Thyroid gland (tissue), 4 donors: ENCODE measurements around the gene PIP5KL1. TPM values are rescaled to one million over a fixed set of nuclear protein-coding genes. Genes with fewer than 3 reads are reported as not detected.
A peak's percentile ranks its signal among the peaks of the same experiment; 100 is the strongest.

Experiments used
- DNase-seq, 2 donors: peaks; one replicate each; pipeline ENCODE4 v3.0.0-alpha.2; 2019
- H3K27ac ChIP-seq, 3 donors: fragments of 200-600 bp; sonication (generic); 1 replicate in 2 of 3; 2 replicates in 1 of 3; pipeline ENCODE4 v1.5.1; 2016 to 2019; ENCODE audit warnings: mild to moderate bottlenecking in 1 of 3, moderate library complexity in 1 of 3
- H3K27me3 ChIP-seq: fragments of 200-600 bp; sonication (generic); one replicate; pipeline ENCODE4 v1.5.1; 2019
- H3K36me3 ChIP-seq, 2 donors: fragments of 200-600 bp; sonication (generic); one replicate each; pipeline ENCODE4 v1.5.1; 2016 to 2019
- H3K4me1 ChIP-seq, 2 donors: fragments of 200-600 bp; sonication (generic); one replicate each; pipeline ENCODE4 v1.5.1; 2017 to 2019
- H3K4me3 ChIP-seq, 3 donors: fragments of 200-600 bp; sonication (generic); replicated peaks in 1 of 3; 1 replicate in 2 of 3; 2 replicates in 1 of 3; pipeline ENCODE4 v1.5.1; 2016; ENCODE audit warnings: mild to moderate bottlenecking in 1 of 3
- H3K9me3 ChIP-seq: fragments of 200-600 bp; sonication (generic); one replicate; pipeline ENCODE4 v1.5.1; 2017
- POLR2A ChIP-seq, 2 donors: fragments of 450-650 bp; IDR thresholded peaks; one replicate each; pipeline ENCODE4 v1.6.1; 2017; ENCODE audit warnings: antibody characterized with exemption in 2 of 2, mild to moderate bottlenecking in 2 of 2, moderate library complexity in 1 of 2
- WGBS, 2 donors: methylation state at CpG; one replicate each; pipeline ENCODE4 v1.1.5; 2017; 5-methylcytosine and 5-hydroxymethylcytosine counted together
- intact Hi-C: fragments of 100-400 bp; cut with DNase I; formaldehyde crosslinking; loops from one replicate; pipeline ENCODE4 v1.15.1; 2023
- total RNA-seq, 4 donors: library from RNA; depleted of rRNA; stranded (reverse); fragments of >200 nt; gene quantifications; one replicate each; pipeline ENCODE4 v1.2.3, GENCODE V29; 2016
- TF ChIP-seq, protein P1 (sequence below), 6 experiments: fragments of 200-600 bp in 3 of 6; fragments of 450-650 bp in 3 of 6; sonication (generic) in 3 of 6; IDR thresholded peaks; one replicate each; pipeline ENCODE4 v1.5.1; 2016 to 2019; ENCODE audit warnings: antibody characterized with exemption in 6 of 6, mild to moderate bottlenecking in 2 of 6, inconsistent platforms in 1 of 6, moderate library complexity in 1 of 6

The PIP5KL1 gene
- total RNA-seq, 4 donors from 2014 or later = 1.0 to 5.2 (median 1.6) TPM; not detected in 1

- Histone ChIP-seq H3K27ac (no peak overlapping the region), H3K36me3 (peaks cover 0 to 3% of the 10 kb centered on the region in 2 donors), H3K9me3 (no peaks in the 10 kb centered on the region), H3K4me3 (no peak overlapping the region), H3K4me1 (peaks cover 40 to 64% of the 10 kb centered on the region in 2 donors), H3K27me3 (no peaks in the 10 kb centered on the region)
- no peak for DNase-seq
- TF ChIP-seq, protein P1, sequence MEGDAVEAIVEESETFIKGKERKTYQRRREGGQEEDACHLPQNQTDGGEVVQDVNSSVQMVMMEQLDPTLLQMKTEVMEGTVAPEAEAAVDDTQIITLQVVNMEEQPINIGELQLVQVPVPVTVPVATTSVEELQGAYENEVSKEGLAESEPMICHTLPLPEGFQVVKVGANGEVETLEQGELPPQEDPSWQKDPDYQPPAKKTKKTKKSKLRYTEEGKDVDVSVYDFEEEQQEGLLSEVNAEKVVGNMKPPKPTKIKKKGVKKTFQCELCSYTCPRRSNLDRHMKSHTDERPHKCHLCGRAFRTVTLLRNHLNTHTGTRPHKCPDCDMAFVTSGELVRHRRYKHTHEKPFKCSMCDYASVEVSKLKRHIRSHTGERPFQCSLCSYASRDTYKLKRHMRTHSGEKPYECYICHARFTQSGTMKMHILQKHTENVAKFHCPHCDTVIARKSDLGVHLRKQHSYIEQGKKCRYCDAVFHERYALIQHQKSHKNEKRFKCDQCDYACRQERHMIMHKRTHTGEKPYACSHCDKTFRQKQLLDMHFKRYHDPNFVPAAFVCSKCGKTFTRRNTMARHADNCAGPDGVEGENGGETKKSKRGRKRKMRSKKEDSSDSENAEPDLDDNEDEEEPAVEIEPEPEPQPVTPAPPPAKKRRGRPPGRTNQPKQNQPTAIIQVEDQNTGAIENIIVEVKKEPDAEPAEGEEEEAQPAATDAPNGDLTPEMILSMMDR (IDR thresholded peaks at IDR 0.05) = no peak
- TF ChIP-seq POLR2A (IDR thresholded peaks at IDR 0.05) = no peak
- 93 to 95% methylated on average over 10 of the region's 10 CpGs for WGBS, 2 donors
- intact Hi-C loops = no loop called here
Measured at GRCh38 chr9:127908660-127908926, 22.0 kb downstream of the PIP5KL1 start.

DNA sequence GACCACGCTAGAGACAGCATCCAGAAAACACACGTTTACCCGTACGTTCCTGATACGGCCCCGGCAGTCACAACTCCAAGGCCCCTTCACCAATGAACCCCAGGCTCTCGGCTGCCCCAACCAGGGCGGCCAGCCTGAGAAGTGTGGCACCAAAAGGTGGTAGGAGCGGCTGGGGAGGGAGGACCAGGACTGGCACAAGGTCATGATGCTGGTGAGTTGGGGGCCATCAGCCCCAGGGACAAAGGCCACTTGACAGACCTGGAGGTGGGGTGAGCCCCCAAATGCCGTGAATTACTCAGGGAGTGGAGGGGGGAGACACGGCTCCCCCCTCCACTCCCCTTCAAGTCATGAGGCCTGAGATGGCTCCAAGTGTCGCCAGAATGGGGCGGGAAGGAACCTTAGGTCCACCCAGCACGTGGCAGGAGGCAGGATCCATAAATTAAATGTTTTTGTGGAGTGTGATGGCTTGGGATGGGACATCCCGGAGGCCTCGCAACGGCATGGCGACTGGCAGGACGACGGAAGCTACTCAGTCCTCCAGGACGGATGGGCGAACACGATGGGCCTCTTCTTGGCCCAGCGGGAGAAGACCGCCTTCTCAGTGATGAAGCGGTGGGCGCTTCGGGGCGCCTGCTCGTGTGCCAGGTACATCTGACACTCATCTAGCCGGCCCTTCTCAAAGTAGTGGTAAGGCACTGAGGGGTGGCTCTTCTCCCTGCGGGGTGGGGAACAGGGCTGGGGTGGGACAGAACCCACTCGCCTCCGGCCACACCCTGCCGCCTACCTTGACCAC lies 22.5 kb downstream of the PIP5KL1 start:
- no peak for TF ChIP-seq POLR2A (IDR thresholded peaks at IDR 0.05)
- TF ChIP-seq, protein P1 (IDR thresholded peaks at IDR 0.05) = no peak
- intact Hi-C loops = no loop called here
- DNase-seq = no peak
- WGBS, 2 donors = 86 to 88% methylated on average over 27 to 32 of the region's 35 CpGs
- no peaks in the 10 kb centered on the region for H3K9me3 ChIP-seq
- peaks cover 0 to 3% of the 10 kb centered on the region in 2 donors for H3K36me3 ChIP-seq
- no peaks in the 10 kb centered on the region for H3K27me3 ChIP-seq
- H3K4me3 ChIP-seq = no peak overlapping the region
- peaks cover 45 to 69% of the 10 kb centered on the region in 2 donors for H3K4me1 ChIP-seq
- no peak overlapping the region for H3K27ac ChIP-seq

DNA sequence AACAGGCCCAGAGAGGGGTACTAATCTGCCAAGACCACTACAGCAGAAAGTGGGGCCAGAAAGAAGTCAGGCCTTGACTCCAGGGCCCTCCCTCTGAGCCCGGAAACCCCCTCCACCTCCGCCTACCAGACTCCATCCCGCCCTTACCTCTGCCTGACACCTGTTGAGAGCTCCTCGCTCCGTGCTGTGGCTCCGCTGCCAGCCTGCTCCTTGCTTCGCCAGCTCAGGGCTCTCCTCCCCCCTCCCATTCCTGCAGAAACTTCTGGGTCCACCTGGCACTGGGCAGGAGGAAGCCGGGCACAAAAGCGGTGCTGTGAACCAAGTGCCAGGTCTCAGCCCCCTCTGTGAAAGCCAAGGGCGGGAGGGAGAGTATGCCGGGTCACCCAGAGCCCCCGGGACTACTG lies 24.8 kb downstream of the PIP5KL1 start:
- Histone ChIP-seq H3K4me1 (peaks cover 41 to 52% of the 10 kb centered on the region in 2 donors), H3K4me3 (no peak overlapping the region)

DNA sequence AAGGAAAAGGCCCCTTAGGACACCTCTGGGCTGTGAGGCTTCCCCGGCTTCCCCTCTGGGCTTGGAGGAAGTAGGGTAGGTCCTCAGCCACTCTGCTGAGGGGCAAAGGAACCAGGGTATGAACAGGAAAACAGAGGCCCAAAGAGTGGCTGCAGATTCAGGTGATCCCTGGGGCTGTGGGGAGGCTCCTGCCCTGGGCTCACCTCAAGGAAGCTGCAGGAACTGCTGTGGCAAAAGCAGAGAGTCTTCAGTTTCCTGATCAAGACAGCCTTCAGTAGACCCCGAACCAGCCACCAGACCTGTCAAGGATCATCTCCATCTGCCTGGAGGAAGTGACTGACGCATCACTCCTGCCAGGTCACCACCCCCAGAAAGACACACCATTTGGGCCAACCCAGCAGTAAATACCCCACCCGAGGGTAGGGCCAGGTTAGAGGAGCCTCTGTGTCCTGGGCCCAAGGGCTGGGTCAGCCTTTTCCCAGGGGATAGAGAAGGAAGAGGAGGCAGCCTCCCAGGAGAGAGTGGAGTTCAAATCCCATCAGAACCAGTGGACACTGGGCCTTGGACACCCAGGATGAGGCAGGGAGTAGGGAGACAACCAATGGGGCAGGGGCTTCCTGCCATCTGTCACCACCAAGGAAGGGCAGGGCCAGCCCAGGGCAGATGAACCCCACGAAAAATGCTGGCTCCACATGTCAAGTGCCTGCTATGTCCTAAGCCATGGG lies 25.4 kb downstream of the PIP5KL1 start:
- peaks cover 37 to 46% of the 10 kb centered on the region in 2 donors for H3K4me1 ChIP-seq
- H3K27ac ChIP-seq = peak overlapping the region; percentile 70 to 83 (median 80)
- 56 to 69% methylated on average over 2 to 5 of the region's 5 CpGs for WGBS, 2 donors
- TF ChIP-seq POLR2A (IDR thresholded peaks at IDR 0.05) = no peak
- TF ChIP-seq, protein P1 (IDR thresholded peaks at IDR 0.05) = no peak
- no peak overlapping the region for H3K4me3 ChIP-seq
- no peak for DNase-seq
- H3K9me3 ChIP-seq = no peaks in the 10 kb centered on the region
- H3K36me3 ChIP-seq = peaks cover 0 to 3% of the 10 kb centered on the region in 2 donors
- H3K27me3 ChIP-seq = no peaks in the 10 kb centered on the region
- intact Hi-C loops = no loop called here

More for the DNA sequence above, 24.8 kb downstream of the PIP5KL1 start:
- DNase-seq = peak; percentile 89 to 90
- intact Hi-C loops = no loop called here
- H3K27ac ChIP-seq = peak overlapping the region; percentile 70 to 83 (median 80)
- H3K9me3 ChIP-seq = no peaks in the 10 kb centered on the region
- TF ChIP-seq, protein P1 (IDR thresholded peaks at IDR 0.05) = no peak
- peak in 1 of 2 donors; percentile 23 for TF ChIP-seq POLR2A (IDR thresholded peaks at IDR 0.05)
- peaks cover 0 to 3% of the 10 kb centered on the region in 2 donors for H3K36me3 ChIP-seq
- 25 to 40% methylated on average over 12 of the region's 12 CpGs for WGBS, 2 donors
- no peaks in the 10 kb centered on the region for H3K27me3 ChIP-seq

- intact Hi-C loops = no loop called here
- DNase-seq = peak; percentile 89 to 94
- Histone ChIP-seq H3K4me1 (peaks cover 42 to 49% of the 10 kb centered on the region in 2 donors), H3K4me3 (no peak overlapping the region), H3K27me3 (no peaks in the 10 kb centered on the region), H3K36me3 (peaks cover 0 to under 1% of the 10 kb centered on the region in 2 donors), H3K27ac (peak overlapping the region; percentile 70 to 83 (median 80)), H3K9me3 (no peaks in the 10 kb centered on the region)
- peak in 1 of 2 donors; percentile 17 for TF ChIP-seq POLR2A (IDR thresholded peaks at IDR 0.05)
- TF ChIP-seq, protein P1 (IDR thresholded peaks at IDR 0.05) = no peak
- WGBS, 2 donors = 15 to 18% methylated on average over 9 to 12 of the region's 12 CpGs
Measured at GRCh38 chr9:127904561-127905003, 26.0 kb downstream of the PIP5KL1 start.
